GM21576 (cell line): Measurements from ENCODE around the gene PTH2.

ENCODE experiments used
- ATAC-seq: cut with Tn5 transposase; IDR thresholded peaks from one replicate; pipeline ENCODE4 v1.9.1; 2021; ENCODE audit warnings: mild to moderate bottlenecking, moderate library complexity; ENCODE audit not compliant: unreplicated experiment

Gene PTH2

GRCh38 chr19:49432141-49433073, 9.2 kb upstream of the PTH2 start:
- no peak for ATAC-seq

- no peak for ATAC-seq
Observed at GRCh38 chr19:49431330-49431749, 8.1 kb upstream of the PTH2 start.

- no peak for ATAC-seq
Observed at GRCh38 chr19:49430678-49431329, 7.6 kb upstream of the PTH2 start.

- no peak for ATAC-seq
Observed at GRCh38 chr19:49430172-49430677, 7.0 kb upstream of the PTH2 start.

- no peak for ATAC-seq
Observed at GRCh38 chr19:49428547-49429451, 5.6 kb upstream of the PTH2 start.

- ATAC-seq: no peak
Observed at GRCh38 chr19:49427855-49428546, 4.8 kb upstream of the PTH2 start.

GRCh38 chr19:49427339-49427738, 4.1 kb upstream of the PTH2 start:
- no peak for ATAC-seq

GRCh38 chr19:49425922-49426592, 2.8 kb upstream of the PTH2 start:
- ATAC-seq: no peak

GRCh38 chr19:49425178-49425577, 1.9 kb upstream of the PTH2 start, which contains the start of gene GFY:
TSS of gene GFY (plus strand) at chr19:49425388. CDS start at chr19:49426431, 1,043 bp downstream.
- ATAC-seq: no peak

GRCh38 chr19:49423985-49424303, 703 bp upstream of the PTH2 start:
- ATAC-seq: no peak

- no peak for ATAC-seq
Observed at GRCh38 chr19:49422407-49423070, 702 bp downstream of the PTH2 start.

- ATAC-seq: no peak
Observed at GRCh38 chr19:49421878-49422202, 1.4 kb downstream of the PTH2 start.

- no peak for ATAC-seq
Observed at GRCh38 chr19:49421039-49421877, 2.0 kb downstream of the PTH2 start.

GRCh38 chr19:49420227-49420626, 3.0 kb downstream of the PTH2 start:
- ATAC-seq: no peak

GRCh38 chr19:49419173-49419572, 4.1 kb downstream of the PTH2 start:
- ATAC-seq: no peak

- ATAC-seq: no peak
Observed at GRCh38 chr19:49418511-49418910, 4.7 kb downstream of the PTH2 start.

- no peak for ATAC-seq
Observed at GRCh38 chr19:49417088-49417487, 6.2 kb downstream of the PTH2 start.

- ATAC-seq: no peak
Observed at GRCh38 chr19:49415810-49416200, 7.4 kb downstream of the PTH2 start.
